GM20000 (cell line): ENCODE data around the gene CAPN2.
"Not testable (repeated sequence)": the region's sequence is repeated elsewhere in the genome, so short reads cannot be mapped to it uniquely, and the experiment has no call there.

Experiments used
- DNase-seq: peaks from one replicate; pipeline ENCODE4 v3.0.0; 2012; ENCODE audit warnings: low spot score
- CTCF ChIP-seq: IDR thresholded peaks from 2 replicates; pipeline ENCODE4 v1.5.1; 2012; ENCODE audit warnings: mild to moderate bottlenecking, control low read depth; ENCODE audit errors: extremely low read depth, missing control alignments

Gene CAPN2

GRCh38 chr1:223727541-223727940 is 15.2 kb downstream of the CAPN2 start:
- TF ChIP-seq CTCF = no peak
- no peak for DNase-seq

- no peak for DNase-seq
Measured at GRCh38 chr1:223729906-223730305, 17.6 kb downstream of the CAPN2 start.

GRCh38 chr1:223730479-223731132 is 18.3 kb downstream of the CAPN2 start:
- no peak for DNase-seq
- TF ChIP-seq CTCF = no peak

More at GRCh38 chr1:223729906-223730305, 17.6 kb downstream of the CAPN2 start:
- TF ChIP-seq CTCF = no peak

- no peak for DNase-seq
- no peak for TF ChIP-seq CTCF
Measured at GRCh38 chr1:223731133-223731770, 18.9 kb downstream of the CAPN2 start.

- no peak for TF ChIP-seq CTCF
- DNase-seq = no peak
Measured at GRCh38 chr1:223732993-223733798, 20.9 kb downstream of the CAPN2 start.

GRCh38 chr1:223733898-223734852 is 21.8 kb downstream of the CAPN2 start:
- DNase-seq = no peak
- TF ChIP-seq CTCF = no peak

GRCh38 chr1:223736638-223737037 is 24.3 kb downstream of the CAPN2 start:
- not testable (repeated sequence) for DNase-seq
